GM21515 (cell line): Measurements from ENCODE around the gene FBXW4.

Experiments
- ATAC-seq: cut with Tn5 transposase; IDR thresholded peaks from one replicate; pipeline ENCODE4 v1.9.1; 2021; ENCODE audit not compliant: unreplicated experiment

Gene FBXW4, protein sequence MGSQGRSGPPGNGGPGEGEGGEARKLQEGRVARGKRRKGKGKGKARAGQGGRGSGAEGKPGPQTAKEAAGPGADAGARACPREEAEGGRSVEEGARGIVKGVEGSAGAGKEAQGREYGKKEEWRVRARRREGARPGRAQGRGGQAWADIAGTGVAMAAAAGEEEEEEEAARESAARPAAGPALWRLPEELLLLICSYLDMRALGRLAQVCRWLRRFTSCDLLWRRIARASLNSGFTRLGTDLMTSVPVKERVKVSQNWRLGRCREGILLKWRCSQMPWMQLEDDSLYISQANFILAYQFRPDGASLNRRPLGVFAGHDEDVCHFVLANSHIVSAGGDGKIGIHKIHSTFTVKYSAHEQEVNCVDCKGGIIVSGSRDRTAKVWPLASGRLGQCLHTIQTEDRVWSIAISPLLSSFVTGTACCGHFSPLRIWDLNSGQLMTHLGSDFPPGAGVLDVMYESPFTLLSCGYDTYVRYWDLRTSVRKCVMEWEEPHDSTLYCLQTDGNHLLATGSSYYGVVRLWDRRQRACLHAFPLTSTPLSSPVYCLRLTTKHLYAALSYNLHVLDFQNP

DNA sequence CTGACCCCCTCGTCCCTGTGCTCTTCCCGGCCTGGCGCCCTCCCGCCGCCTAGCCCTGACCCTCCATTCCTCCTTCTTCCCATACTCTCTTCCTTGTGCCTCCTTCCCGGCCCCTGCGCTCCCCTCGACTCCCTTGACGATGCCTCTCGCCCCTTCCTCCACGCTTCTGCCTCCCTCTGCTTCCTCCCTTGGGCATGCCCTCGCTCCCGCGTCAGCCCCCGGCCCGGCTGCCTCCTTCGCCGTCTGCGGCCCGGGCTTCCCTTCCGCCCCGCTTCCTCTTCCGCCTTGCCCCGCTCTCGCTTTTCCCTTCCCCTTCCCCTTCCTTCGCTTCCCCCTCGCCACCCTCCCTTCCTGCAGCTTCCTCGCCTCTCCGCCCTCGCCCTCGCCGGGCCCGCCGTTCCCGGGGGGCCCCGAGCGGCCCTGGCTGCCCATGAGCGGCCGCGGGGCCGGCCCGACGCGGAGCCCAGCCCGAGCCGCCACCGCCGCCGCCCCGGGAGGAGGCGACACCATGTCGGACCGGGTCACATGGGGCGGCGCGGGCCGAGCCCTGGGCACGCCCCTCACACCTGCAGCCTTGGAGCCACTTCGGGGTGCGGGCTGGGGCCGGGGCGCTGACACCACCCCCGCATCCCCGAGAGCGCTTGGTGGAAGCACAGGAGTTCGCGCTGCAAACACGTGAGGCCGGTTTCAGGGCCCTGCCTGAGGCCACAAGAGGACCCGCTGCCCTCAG lies at the start of gene FBXW4:
FBXW4 (minus strand) TSS at position 497 of the 730 bp plus-strand sequence; CDS start at position 432, 65 bp downstream.
- peak; percentile 72 for ATAC-seq

DNA sequence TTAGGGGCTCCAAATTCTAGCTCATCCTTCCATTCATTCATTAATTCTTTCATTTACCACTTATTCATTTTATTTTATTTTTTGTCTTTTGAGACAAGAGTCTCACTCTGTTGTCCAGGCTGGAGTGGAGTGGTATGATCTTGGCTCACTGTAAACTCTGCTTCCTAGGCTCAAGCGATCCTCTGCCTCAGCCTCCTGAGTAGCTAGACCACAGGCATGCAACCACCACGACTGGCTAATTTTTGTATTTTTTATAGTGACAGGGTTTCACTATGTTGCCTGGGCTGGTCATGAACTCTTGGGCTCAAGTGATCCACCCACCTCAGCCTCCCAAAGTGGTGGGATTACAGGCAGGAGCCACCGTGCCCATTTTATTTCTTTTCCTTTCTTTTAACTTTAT lies 49.3 kb upstream of the FBXW4 start:
- no peak for ATAC-seq

DNA sequence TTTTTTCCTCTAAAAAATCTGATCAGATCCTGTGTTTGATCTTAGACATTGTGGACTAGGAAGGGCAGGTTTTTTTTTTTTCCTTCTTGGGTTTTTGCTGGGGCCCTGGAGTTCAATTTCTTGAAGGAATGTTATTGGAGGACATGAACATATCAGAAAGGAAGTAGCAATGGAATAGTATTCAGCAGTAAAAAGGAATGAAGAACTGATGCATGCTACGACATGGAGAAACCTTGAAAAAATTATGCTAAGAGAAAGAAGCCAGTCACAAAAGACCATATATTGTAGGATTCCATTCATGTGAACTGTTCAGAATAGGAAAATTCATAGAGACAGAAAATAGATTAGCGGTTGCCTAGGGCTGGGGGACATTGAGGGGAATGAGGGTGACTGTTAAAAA lies 47.0 kb upstream of the FBXW4 start:
- no peak for ATAC-seq

DNA sequence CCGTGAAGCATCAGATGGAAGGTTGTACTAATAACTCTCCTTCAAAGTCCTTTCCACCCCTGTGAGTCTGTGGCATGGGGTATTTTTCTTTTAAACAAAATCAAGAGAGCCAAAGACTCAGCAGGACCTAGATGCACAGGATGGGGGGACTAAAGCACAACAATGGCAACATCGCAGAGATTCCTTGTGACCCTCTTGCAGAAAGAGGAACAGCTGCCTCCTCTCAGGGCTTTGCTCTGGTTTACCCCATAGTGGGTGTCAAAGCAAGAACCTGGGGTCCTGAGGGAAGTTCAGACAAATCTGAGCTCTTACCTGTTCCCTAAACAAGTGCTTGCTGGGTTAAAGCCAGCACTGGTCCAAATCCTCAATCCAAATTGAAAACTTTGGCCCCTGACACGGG lies 41.7 kb upstream of the FBXW4 start:
- ATAC-seq: no peak

DNA sequence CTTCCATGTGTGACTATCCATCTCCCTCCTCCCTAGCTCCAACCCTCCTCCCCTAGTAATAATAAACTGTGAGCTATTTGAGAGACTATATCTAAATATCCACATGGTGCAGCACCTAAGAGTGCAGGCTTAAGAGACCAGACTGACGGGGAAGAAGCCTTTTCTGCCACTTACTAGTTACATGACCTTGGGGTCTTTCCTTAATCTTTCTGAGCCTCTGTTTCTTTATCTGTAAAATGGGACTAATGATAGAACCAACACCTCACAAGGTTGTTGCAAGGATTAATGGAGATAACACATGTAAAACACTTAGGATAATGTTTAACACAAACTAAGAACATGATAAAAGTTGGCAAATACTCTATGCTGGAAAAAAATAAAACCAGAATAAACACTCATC lies 37.1 kb upstream of the FBXW4 start:
- no peak for ATAC-seq

DNA sequence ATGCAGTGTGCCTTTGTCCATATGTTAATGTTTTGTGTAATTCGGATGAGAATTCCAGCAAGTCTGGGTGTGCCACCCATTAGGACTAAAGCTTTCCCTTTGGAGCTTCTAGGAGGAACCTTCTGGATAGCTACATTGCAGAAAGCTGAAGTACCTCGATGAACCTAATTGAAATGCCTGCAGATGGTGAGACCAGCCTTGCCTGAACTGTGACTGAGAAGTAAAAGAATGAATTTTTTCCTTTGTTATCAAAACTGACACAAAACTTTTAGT lies 31.1 kb upstream of the FBXW4 start:
- ATAC-seq: no peak

DNA sequence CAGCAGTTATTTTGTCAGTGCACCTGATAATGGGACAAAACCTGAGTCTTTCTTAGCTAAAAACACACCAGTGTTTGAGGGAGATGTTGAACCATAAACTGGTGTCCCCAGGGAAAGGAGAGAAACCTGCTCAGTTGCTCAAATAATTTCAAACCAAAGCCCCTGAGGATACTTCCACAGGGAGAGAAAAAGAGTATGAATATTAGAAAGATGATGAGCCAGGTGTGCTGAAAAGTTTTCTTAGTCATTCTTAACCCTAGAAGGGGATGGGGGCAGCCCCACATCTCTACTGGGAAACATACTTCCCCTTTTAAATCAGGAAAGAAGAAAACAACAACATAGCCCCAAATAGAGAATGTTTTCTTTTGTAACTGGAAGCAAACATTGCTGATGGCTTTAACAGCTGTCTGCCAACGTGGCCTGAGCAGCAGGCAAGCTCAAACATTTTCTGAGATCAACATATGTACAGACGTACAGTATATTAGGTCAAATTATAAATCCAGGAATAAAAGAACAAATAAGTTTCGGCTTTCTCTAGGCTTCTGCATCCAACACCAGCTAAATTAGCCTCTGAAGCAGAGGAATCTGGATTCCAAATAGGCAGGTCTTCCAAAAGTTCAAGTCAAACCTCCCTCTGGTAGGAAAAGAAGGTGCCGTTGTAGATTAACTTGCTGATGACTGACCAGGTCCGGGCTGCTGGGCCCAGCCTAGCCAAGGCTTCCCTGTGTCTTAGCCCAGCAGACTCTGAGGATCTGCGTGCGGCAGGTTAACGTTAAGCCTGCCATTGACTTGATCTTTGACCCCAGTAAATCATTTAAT lies 30.5 kb upstream of the FBXW4 start:
- ATAC-seq: no peak

DNA sequence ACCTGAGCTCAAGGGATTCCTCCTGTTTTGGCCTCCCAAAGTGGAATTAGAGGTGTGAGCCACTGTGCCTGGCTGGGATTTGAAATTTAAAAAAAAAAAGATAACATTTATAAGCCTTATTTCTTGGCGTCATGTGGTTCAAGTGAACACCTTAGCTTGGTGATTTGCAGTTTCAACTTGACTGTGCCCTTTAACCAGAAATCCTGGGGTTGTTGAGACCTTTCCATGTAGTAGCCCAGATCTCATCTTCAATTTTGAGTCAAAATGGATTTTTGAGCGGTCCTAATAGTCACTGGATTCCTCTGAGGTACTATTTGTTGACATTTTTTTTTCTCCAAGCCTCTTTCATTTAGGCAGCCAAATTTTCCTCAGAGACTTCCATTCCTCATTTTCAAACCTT lies 29.5 kb upstream of the FBXW4 start:
- no peak for ATAC-seq

DNA sequence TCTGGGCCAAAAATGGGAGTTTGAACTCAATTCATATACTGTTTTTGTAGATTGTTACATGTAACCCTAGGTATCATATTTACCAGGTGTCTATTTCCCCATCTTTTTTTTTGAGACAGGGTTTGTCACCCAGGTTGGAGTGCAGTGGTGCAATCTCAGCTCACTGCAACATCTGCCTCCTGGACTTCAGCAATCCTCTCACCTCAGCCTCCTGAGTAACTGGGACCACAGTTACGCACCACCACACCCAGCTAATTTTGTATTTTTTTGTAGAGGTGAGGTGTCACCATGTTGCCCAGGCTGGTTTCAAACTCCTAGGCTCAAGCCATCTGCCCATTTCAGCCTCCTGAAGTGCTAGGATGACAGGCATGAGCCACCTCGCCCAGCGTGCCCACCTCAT lies 28.2 kb upstream of the FBXW4 start:
- ATAC-seq: no peak

DNA sequence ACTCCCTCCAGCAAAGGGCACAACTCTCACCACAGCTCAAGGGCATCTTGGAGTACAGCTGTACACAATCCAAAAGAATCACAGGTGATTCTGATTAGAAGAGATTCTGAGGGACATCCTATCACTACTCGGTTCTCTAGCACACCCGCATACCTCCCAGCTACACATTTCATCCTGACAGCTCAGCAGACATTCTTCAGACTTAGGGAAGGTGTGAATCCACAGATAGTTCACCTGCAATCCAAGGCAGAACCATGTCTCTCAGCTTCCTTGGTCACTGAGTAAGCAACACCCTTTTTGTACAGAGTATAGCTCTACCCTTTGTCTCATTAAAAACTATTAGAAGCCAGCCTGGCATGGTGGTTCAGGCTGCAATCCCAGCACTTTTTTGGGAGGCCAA lies 26.8 kb upstream of the FBXW4 start:
- no peak for ATAC-seq

DNA sequence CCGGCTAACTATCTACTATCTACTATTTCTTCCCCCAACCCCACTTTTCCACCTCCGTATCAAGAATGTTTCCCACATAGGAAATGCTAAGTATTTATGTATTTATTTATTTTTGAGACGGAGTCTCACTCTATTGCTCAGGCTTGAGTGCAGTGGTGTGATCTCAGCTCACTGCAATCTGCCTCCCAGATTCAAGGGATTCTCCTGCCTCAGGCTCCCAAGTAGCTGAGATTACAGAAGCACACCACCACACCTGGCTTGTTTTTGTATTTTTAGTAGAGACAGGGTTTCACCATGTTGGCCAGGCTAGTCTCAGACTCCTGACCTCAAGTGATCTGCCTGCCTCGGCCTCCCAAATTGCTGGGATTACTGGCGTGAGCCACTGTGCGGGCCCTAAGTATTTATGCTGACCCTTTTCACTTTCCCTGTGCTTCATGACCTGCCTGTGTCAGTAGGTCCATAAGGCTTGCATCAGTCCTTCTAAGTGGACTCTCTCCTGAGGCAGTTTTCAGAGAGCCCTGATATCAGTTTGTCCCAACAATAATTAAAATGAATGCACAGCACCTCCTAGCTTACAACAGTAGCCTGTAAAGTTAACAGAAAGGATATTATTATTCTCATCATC lies 25.7 kb upstream of the FBXW4 start:
- ATAC-seq: no peak

DNA sequence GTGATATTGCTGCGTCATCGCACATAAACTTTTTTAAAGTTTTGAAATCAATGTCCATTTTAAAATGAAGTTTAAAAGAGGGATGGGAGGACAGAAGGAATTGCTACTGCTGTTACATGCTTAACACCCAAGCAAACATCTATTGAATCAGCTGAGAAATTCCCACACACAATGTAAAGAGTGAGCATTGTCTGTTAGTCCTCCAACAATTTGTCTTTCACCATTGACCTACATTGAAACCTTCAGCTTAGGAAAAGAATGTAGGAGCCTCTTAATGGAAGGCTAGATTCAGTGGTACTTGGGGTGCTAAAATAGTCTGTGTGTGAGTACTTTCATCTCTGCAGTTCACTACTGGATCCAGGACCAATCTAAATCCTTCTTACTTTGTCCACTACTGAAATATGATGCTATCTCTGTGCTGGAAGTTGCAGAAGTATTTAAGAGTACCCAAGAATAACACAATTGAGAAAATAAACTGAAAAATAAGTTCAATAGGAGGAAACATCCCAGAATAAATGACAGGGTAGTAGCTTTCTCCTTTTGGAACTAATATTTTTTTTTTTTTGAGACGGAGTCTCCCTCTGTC lies 23.8 kb upstream of the FBXW4 start:
- ATAC-seq: no peak

DNA sequence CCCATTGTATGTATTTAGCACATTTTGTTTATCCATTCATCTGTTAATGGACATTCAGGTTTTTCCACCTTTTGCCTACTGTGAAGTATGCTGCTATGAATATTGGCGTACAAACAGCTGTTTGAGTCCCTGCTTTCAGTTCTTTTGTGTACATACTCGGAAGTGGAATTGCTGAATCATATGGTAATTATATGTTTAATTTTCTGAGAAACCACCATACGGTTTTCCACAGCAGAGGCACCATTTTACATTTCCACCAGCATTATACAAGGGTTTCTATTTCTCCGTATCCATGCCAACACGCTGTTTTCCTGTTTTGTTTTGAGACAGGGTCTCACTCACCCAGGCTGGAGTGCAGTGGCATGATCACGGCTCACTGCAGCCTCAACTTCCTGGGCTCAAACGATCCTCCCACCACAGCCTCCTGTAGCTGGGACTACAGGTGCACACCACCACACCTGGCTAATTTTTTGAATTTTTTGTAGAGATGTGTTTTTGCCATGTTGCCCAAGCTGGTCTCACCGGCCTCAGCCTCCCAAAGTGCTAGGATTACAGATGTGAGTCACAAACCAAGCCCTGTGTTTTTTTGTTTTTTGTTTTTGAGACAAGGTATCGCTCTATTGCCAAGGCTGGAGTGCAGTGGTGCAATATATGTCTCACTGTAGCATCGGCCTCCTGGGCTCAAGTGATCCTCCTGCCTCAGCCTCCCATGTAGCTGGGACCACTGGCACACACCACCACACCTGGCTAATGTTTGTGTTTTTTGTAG lies 22.1 kb upstream of the FBXW4 start:
- no peak for ATAC-seq

DNA sequence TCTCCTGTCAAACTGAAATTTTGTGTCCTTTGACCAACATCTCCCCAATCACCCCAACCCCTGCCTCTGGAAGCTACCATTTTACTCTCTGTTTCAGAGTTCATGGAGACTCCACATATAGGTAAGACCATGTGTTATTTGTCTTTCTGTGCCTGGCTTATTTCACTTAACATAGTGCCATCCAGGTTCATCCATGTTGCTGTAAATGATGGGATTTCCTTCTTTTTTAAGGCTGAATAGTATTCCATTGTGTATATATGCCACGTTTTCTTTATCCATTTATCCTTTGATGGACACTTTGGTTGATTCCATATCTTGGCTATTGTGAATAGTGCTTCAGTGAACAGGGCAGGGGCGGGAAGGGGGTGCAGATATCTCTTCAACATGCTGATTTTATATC lies 18.0 kb upstream of the FBXW4 start:
- no peak for ATAC-seq

DNA sequence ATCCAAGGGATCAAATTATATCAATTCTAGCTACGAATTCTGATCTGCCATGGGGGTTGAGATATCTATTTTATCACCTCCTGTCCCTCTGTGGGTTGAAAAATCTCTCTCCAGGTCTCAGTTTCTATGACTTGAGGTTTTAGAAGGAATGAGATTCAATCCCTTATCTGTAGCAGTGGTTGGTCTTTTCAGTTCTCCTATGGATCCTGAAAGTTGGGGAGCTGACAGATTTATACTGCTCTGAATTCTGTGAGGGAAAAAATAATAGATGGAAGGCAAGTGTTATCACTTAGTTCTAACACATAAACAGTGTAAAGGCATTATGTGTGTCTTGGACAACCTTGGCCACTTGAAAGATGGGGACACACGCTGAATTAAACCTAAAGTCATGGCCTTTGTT lies 15.8 kb upstream of the FBXW4 start:
- ATAC-seq: no peak

DNA sequence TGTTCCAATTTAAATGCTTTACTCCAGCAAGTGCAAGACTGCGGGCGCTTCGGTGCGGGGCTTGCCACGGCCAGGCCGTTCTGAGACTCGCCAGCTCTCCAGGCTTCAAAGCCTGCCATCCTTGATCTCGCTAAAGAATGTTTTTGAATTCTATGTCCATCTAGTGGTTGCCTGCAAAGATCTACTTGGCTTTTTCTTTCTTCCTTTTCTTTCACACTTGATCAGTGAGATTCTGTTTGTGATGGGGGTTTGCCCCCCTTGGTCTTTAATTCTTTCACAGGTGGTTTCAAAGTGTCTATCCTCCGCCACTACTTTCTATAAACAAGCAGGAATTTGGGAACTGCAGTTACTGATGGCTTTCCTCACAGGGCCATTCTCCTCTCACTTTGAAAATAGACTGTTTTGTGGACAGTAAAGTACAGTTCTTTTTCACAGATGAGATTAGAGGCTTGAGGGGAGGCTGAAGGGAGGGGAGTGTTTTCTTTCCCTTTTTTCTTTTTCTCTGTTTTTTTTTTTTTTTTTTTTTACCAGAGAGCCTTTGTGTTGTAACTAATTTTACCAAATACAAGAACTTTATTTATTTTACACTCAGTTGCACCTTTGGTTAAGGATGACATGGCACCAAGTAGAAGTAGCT lies 15.2 kb upstream of the FBXW4 start:
- ATAC-seq: no peak

DNA sequence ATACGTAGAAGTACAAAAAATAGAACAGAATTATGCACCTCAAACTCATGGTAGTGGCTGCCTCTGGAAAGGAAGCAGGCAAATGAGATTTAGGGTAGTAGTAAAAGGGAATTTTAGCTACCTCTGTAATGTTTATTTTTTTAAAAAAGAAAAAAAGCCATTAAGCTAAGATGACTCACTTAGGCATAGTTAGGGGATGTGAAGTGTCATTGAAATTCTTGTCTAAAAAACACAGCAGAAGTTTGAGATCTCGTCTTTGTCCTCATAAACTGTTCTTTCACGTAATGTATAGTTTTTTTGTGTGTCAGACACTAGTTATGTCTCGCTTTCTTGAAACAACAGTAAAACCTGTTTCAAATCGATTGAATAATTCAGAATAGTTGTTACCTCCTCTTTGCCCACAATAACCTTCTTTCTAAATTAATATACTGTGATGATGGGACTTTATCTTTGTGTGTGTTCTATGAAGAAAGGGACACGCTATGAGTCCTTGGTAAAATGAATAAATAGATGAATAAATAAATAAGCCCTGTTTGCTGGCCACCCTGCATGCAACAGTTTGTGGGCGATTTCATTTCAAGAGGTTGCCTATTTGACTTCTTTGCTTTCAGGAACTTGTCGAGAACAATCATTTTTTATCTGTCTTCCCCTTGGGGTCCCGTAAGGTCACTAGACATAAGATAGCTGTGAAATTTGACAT lies 14.5 kb upstream of the FBXW4 start:
- no peak for ATAC-seq

DNA sequence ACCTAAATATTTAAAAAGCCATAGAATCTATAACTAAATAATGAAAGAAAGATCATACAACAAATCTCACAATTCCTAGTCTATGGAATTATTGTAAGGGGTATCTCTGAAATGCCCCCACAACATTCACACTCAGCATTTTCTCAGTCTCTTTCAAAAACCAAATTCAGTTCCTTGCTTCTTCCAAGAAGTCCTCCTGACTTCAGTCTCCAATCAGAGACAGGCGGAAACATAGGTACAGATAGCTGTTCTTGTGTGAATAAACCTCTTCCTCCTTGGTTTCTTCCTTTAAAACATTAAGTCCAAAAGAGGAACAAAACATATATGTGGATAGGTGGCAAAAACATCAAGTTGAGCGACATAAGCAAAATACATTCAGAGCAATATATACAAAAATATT lies 13.9 kb upstream of the FBXW4 start:
- ATAC-seq: no peak

DNA sequence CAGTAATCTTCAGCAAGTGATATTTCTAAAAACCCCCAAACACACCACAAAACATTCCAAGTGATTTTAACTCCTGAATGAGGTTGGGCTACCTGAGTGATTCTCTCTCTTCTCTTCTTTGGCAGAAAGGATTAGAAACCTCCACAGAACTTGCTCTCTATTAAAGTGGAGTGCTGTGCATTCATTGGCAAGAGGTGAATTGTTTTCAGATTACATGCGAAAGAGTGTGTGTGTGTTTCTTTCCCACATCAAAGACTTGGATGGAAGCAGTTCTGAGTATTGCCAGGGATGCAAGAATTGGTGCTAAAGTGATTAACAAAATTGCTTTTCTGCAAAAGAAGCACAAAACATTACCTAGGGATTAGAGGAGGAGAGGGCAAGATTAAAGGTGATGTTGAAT lies 13.1 kb upstream of the FBXW4 start:
- no peak for ATAC-seq
